GM19099 (cell line): ENCODE measurements around the gene NEUROG1.

Source experiments
- POLR2A ChIP-seq: IDR thresholded peaks from 3 replicates; pipeline ENCODE4 v1.6.1; 2011; ENCODE audit warnings: low read depth; ENCODE audit not compliant: insufficient read length; ENCODE audit errors: extremely low read depth

Gene NEUROG1

GRCh38 chr5:135535820-135536801 lies at the start of gene NEUROG1:
NEUROG1 (minus strand) TSS chr5:135535964; CDS start chr5:135535690, 274 bp downstream.
- no peak for TF ChIP-seq POLR2A

- no peak for TF ChIP-seq POLR2A
Observed at GRCh38 chr5:135584918-135585317, 49.2 kb upstream of the NEUROG1 start.

- no peak for TF ChIP-seq POLR2A
Observed at GRCh38 chr5:135584276-135584675, 48.5 kb upstream of the NEUROG1 start.

DNA sequence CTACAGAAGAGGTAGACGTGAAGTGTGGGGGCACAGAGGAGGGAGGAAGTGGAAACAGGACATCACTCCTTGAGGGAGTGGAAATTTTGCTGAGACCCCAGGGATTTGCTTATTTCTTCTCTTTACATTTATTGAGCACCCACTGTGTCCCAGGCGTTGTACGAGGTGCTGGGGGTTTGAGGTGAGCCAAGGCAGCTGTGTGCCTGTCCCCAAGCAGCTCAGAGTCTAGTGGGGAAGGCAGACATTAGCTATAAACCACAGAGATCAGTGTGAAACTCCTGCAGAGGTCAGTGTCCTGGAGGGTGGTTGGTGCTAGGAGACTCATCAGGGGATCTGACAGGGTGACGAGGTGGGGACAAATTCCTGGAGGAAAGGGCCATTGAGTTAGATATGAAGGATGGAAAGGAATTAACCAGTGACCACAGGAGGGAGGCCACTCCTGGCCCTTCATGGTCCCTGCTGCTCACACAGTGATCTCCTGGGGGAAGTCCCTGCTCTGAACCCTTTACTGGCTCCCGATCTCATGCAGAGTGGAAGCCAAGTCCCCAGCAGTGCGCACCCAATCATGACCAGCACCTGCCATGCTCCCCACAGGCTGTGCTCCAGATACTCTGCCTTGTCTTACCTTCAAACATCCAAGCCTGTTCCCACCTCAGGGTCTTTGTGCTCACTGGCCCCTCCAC lies 46.5 kb upstream of the NEUROG1 start:
- TF ChIP-seq POLR2A = no peak

GRCh38 chr5:135578685-135579341 lies 43.0 kb upstream of the NEUROG1 start, which contains the start of gene CXCL14:
CXCL14 (minus strand) TSS chr5:135578991; CDS start chr5:135578778, 213 bp downstream.
- TF ChIP-seq POLR2A = no peak

GRCh38 chr5:135578305-135578684 lies 42.5 kb upstream of the NEUROG1 start:
- no peak for TF ChIP-seq POLR2A

- TF ChIP-seq POLR2A = no peak
Observed at GRCh38 chr5:135577421-135577820, 41.7 kb upstream of the NEUROG1 start.

GRCh38 chr5:135576075-135576599 lies 40.4 kb upstream of the NEUROG1 start:
- TF ChIP-seq POLR2A = no peak

- TF ChIP-seq POLR2A = no peak
Observed at GRCh38 chr5:135574493-135574892, 38.7 kb upstream of the NEUROG1 start.

DNA sequence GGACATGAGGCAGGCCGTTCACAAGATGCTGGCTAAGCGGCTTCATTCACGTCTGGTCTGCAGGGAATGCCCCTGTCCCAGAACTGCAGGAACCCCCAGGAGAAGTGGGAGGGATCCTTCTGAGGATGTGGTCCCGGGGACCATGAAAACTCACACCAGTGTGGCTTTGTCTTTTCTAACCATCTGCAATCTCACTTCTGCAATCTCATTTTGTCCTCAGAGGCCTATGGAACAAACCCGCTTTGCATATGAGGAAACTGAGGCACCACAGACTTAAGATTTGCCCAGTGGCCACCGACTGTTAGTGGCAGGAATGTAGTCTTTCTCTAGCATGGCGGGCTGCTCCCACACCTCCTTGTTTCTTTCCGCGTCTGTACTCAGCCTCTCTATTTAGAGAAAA lies 36.1 kb upstream of the NEUROG1 start:
- no peak for TF ChIP-seq POLR2A

DNA sequence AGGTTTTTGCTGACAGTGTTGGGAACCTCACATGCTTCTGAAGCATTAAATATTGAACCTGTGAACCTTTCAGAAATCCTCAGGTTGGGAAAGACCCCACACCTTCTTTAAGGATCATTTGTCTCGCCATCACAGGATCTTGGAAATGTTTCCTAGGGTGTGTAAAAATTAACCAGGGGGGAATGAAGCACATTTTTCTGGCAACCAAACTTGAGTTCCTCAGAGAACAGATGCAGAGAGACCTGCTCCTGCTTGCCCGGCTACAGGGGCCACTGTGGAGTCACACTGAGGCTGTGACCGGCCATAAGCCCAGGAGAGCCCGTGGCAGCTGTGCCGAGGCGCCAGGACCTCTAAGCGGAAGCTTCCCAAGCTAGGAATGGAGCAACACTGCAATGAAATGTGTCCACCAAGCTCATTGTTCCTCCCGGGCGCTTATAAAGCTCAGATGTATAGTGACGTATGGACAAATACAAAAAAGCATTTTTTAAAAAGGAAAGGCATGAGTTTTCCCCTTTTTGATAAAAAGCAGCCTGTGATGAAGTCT lies 35.4 kb upstream of the NEUROG1 start:
- no peak for TF ChIP-seq POLR2A

DNA sequence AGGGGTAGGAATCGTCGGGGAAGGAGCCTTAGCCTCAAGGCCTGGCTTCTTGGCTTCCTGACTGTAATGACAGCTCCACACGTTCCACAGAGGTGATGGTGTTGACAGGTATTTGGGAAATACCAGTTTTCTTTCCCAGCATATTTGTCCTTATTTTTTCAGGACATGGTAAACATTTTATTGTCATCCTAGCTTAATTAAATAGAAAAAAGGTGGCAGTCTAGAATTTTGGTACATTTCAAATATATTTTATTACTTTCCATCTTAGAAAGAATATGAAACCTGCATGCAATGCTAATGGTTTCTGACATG lies 34.6 kb upstream of the NEUROG1 start:
- TF ChIP-seq POLR2A = no peak

- TF ChIP-seq POLR2A = no peak
Observed at GRCh38 chr5:135569755-135570452, 34.1 kb upstream of the NEUROG1 start.

- no peak for TF ChIP-seq POLR2A
Observed at GRCh38 chr5:135568923-135569360, 33.2 kb upstream of the NEUROG1 start.
